GM12873 (cell line): ENCODE results near the gene PNRC1.

Experiments used
- CTCF ChIP-seq: IDR thresholded peaks from 2 replicates; pipeline ENCODE4 v1.5.1; 2012; ENCODE audit warnings: low read depth, mild to moderate bottlenecking, moderate library complexity, low read length, control low read depth; ENCODE audit not compliant: insufficient read depth; ENCODE audit errors: missing control alignments

PNRC1 gene

DNA sequence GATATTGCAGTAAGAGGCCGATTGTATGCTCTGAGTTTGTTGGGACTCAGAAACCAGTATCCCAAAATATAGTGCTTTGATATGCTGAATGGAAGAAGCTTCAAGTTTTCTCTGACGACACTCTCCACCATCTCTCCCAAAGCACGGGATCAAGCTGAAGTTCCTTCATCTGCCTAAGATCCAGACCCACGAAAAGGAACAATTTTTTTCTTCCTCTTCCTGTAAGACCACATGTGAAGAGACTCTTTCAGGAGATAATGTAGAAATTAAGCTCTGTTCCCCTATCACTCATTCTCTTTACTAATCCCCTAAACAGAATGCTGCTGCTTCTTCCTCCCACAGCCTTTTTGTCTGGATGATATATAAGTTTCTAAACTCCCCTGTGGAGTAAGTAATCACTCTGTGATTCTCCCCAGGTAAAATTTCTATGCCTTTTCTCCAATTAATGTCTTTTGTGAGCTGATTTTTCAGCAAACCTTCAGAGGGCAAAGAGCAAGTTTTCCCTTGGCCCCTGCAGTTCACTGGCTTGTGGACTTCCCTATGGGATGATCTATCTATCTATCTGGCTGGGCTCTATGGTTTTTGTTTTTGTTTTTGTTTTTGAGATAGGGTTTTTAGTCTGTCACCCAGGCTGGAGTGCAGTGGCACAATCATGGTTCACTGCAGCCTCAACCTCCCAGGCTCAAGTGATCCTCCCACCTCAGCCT lies 13.5 kb upstream of the PNRC1 start:
- TF ChIP-seq CTCF: no peak

GRCh38 chr6:89067796-89068195 lies 12.8 kb upstream of the PNRC1 start:
- TF ChIP-seq CTCF: no peak

DNA sequence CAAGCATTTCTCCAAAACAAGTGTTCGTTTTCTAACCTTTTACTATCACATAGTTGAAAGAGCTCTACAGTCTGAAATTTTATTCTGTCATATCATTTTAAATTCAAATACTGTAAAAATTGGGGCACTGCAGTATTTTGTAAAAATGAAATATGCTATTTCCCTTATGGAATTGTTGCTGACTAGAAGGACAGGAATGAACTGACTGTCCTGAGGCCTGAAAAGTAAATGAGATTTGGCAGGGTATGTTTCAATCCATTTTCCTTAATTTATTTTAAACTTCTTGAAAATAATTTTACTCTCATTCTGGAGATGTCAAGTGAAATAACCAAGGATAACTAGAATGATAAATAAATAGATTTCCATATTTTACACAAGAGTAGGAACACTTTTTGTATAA lies 11.9 kb upstream of the PNRC1 start:
- no peak for TF ChIP-seq CTCF

GRCh38 chr6:89069536-89070163 lies 10.9 kb upstream of the PNRC1 start:
- no peak for TF ChIP-seq CTCF

- no peak for TF ChIP-seq CTCF
Measured at GRCh38 chr6:89071036-89071435, 9.5 kb upstream of the PNRC1 start.

- TF ChIP-seq CTCF: no peak
Measured at GRCh38 chr6:89073014-89073620, 7.4 kb upstream of the PNRC1 start.

DNA sequence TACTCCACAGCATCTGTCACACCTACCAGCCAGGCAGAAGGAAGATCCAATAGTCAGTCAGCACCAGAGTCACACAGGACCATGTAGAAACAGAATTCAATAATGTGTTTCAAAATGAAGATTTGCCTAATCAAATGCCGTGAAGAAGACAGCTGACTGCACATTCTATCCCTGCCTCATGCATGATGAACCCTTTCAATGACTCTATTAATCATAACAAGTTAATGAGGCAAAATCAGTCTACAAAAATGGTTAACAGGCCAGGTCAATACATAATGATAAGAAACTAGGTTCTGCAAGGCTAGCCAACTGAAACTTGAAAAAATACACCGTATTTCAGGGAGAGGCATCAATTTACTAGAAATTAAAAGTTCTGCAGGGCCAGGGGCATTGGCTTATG lies 6.7 kb upstream of the PNRC1 start:
- TF ChIP-seq CTCF: no peak
